Stimulated activated CD4-positive, alpha-beta T cell treated with anti-CD3 and anti-CD28 coated beads, Interleukin-2, amount 100 ng/mL, for 4 hours (primary cell): Measurements from ENCODE around the gene PRRG3.

ENCODE experiments used
- DNase-seq: peaks from one replicate; pipeline ENCODE4 v3.0.0-alpha.2; 2020; ENCODE audit warnings: low read depth

Gene PRRG3

GRCh38 chrX:151743651-151744470 lies 48.6 kb downstream of the PRRG3 start:
- no peak for DNase-seq

- DNase-seq, result no peak
Observed at GRCh38 chrX:151745651-151746050, 50.4 kb downstream of the PRRG3 start.

GRCh38 chrX:151746502-151746901 lies 51.2 kb downstream of the PRRG3 start:
- no peak for DNase-seq

- DNase-seq, result no peak
Observed at GRCh38 chrX:151750511-151750910, 55.3 kb downstream of the PRRG3 start.

- no peak for DNase-seq
Observed at GRCh38 chrX:151752847-151753246, 57.6 kb downstream of the PRRG3 start.

GRCh38 chrX:151753313-151754046 lies 58.2 kb downstream of the PRRG3 start:
- no peak for DNase-seq

- no peak for DNase-seq
Observed at GRCh38 chrX:151754047-151754429, 58.8 kb downstream of the PRRG3 start.

GRCh38 chrX:151754641-151755215 lies 59.5 kb downstream of the PRRG3 start:
- no peak for DNase-seq
